Activated B cell treated with CpG ODN at 0.5 μM for 24 hours (primary cell): ENCODE data around the gene KMT2A. TPM values are rescaled to one million over a fixed set of nuclear protein-coding genes. Genes with fewer than 3 reads are reported as not detected.

ENCODE experiments used
- ATAC-seq: fragments of 200-7000 bp; cut with Tn5 transposase; one replicate; pipeline ENCODE4 v1.10.0; 2021; ENCODE audit warnings: low read depth, mild to moderate bottlenecking, moderate library complexity
- CTCF ChIA-PET: fragments of 350-600 bp; sonication (Branson Sonifier 250); formaldehyde crosslinking; loops from one replicate; lab custom pipeline; 2021; ENCODE audit warnings: antibody characterized with exemption; lab: Charles Lee
- POLR2A ChIA-PET: fragments of 350-600 bp; sonication (Branson Sonifier 250); formaldehyde crosslinking; loops from one replicate; lab custom pipeline; 2021; ENCODE audit warnings: antibody characterized with exemption; lab: Charles Lee
- DNase-seq: peaks from one replicate; pipeline ENCODE4 v3.0.0; 2022
- H3K27ac Mint-ChIP-seq: one replicate; pipeline ENCODE4 v1.8.0; 2020; ENCODE audit warnings: mixed read lengths
- H3K27me3 Mint-ChIP-seq: one replicate; pipeline ENCODE4 v1.8.0; 2021; ENCODE audit warnings: mixed read lengths
- H3K36me3 Mint-ChIP-seq: one replicate; pipeline ENCODE4 v1.8.0; 2021; ENCODE audit warnings: low read depth, mixed read lengths
- H3K4me1 Mint-ChIP-seq: one replicate; pipeline ENCODE4 v1.8.0; 2021; ENCODE audit warnings: mixed read lengths
- H3K4me3 Mint-ChIP-seq: one replicate; pipeline ENCODE4 v1.8.0; 2020; ENCODE audit warnings: mild to moderate bottlenecking, mixed read lengths
- H3K9me3 Mint-ChIP-seq: one replicate; pipeline ENCODE4 v1.8.0; 2020; ENCODE audit warnings: mixed read lengths
- intact Hi-C: fragments of 100-400 bp; cut with micrococcal nuclease; formaldehyde crosslinking; loops from one replicate; pipeline ENCODE4 v1.15.1; 2024
- total RNA-seq: library from RNA; stranded (reverse); gene quantifications from 2 replicates; pipeline ENCODE4 v1.2.3, GENCODE V29; 2022
- TF ChIP-seq, protein P1 (sequence below): fragments of 200-600 bp; IDR thresholded peaks from one replicate; pipeline ENCODE4 v1.8.0; 2022; ENCODE audit warnings: antibody characterized with exemption, mild to moderate bottlenecking

KMT2A gene
- total RNA-seq, 1 donor from 2014 or later = 117 TPM

DNA sequence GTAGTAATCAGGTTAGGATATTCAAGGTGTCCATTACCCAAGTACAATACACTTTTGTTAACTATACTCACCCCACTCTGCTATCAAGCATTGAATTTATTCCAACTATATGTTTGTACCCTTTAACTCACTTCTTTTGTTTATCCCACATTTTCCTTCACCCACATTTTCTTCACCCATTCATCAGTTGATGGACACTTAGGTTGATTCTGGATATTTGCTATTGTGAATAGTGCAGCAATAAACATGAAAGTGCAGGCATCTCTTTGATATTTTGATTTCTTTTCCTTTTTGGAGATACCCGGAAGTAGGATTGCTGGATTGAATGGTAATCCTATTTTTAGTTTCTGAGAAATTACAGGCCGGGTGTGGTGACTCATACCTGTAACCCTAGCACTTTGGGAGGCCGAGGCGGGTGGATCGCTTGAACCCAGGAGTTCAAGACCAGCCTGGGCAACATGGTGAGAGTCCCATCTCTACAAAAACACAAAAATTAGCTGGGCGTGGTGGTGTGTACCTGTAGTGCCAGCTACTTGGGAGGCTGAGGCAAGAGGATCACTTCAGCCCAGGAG is 101.2 kb downstream of the KMT2A start:
- Mint-ChIP-seq H3K4me3 (no peak overlapping the region), H3K9me3 (no peaks in the 10 kb centered on the region), H3K36me3 (peaks cover 7% of the 10 kb centered on the region), H3K4me1 (no peaks in the 10 kb centered on the region), H3K27ac (no peak overlapping the region), H3K27me3 (no peaks in the 10 kb centered on the region)
- ChIA-PET CTCF (no interaction called here), POLR2A (no interaction called here)
- DNase-seq (no peak), ATAC-seq (no peak)
- TF ChIP-seq, protein P1, sequence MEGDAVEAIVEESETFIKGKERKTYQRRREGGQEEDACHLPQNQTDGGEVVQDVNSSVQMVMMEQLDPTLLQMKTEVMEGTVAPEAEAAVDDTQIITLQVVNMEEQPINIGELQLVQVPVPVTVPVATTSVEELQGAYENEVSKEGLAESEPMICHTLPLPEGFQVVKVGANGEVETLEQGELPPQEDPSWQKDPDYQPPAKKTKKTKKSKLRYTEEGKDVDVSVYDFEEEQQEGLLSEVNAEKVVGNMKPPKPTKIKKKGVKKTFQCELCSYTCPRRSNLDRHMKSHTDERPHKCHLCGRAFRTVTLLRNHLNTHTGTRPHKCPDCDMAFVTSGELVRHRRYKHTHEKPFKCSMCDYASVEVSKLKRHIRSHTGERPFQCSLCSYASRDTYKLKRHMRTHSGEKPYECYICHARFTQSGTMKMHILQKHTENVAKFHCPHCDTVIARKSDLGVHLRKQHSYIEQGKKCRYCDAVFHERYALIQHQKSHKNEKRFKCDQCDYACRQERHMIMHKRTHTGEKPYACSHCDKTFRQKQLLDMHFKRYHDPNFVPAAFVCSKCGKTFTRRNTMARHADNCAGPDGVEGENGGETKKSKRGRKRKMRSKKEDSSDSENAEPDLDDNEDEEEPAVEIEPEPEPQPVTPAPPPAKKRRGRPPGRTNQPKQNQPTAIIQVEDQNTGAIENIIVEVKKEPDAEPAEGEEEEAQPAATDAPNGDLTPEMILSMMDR = no peak
- intact Hi-C loops = no loop called here

DNA sequence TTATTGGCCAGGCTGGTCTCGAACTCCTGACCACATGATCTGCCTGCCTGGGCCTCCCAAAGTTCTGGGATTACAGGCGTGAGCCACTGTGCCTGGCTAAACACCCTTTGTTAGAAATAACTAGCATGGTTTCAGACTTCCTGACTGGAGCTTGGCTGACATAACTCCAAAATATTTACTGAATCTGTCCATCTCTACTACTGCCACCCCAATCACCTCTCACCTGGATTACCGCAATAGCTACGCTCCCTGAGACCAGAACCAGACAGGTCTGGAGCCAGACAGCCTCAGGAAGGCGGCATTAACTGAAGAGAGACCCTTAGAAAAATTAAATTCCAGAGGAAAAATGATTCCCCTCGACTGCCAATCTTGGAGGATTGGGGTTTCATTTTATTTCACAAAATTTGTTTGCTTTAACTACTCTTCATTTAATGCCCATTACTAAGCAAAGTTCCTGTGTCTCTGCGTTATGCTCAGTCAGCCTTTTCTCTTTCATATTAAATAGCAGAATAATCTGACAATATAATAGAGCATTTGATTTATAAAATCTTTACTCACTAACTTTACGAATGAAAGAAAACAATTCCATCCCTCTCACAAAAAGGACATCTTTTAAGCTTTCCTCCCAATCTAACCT is 107.8 kb downstream of the KMT2A start:
- intact Hi-C loops = no loop called here
- H3K9me3 Mint-ChIP-seq = no peaks in the 10 kb centered on the region
- H3K36me3 Mint-ChIP-seq = peaks cover 42% of the 10 kb centered on the region
- no peak overlapping the region for H3K27ac Mint-ChIP-seq
- H3K27me3 Mint-ChIP-seq = no peaks in the 10 kb centered on the region
- ChIA-PET POLR2A (interaction anchor here (0.7 kb wide), 1 partner anchor 50 kb away, joined by 4 read pairs; no protein-coding TSS in a partner anchor), CTCF (no interaction called here)
- no peak overlapping the region for H3K4me3 Mint-ChIP-seq
- H3K4me1 Mint-ChIP-seq = no peaks in the 10 kb centered on the region
- DNase-seq = no peak
- no peak for ATAC-seq
- TF ChIP-seq, protein P1 = no peak

DNA sequence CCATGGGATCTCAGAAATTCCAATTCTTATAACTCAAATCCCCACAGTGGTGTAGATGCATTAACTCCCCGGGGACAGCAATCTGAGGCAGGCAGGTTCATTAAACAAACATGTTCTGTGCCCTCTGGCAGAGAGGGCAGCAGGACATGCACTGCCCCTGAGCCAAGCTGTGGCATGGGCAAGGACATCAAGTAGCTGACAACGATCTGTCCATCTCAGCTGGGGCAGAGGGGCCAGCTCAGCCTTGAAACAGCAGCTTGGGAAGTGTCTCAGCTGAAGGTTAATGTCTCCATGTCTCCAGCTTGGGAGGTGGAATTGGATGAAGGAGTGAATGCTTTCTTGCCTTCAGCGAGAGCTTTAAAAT is 108.3 kb downstream of the KMT2A start:
- ChIA-PET POLR2A (no interaction called here), CTCF (no interaction called here)
- no peaks in the 10 kb centered on the region for H3K9me3 Mint-ChIP-seq
- H3K27ac Mint-ChIP-seq = no peak overlapping the region
- ATAC-seq = no peak
- DNase-seq = no peak
- H3K4me3 Mint-ChIP-seq = no peak overlapping the region
- H3K4me1 Mint-ChIP-seq = no peaks in the 10 kb centered on the region
- H3K36me3 Mint-ChIP-seq = peaks cover 42% of the 10 kb centered on the region
- TF ChIP-seq, protein P1 = no peak
- intact Hi-C loops = no loop called here
- no peaks in the 10 kb centered on the region for H3K27me3 Mint-ChIP-seq

DNA sequence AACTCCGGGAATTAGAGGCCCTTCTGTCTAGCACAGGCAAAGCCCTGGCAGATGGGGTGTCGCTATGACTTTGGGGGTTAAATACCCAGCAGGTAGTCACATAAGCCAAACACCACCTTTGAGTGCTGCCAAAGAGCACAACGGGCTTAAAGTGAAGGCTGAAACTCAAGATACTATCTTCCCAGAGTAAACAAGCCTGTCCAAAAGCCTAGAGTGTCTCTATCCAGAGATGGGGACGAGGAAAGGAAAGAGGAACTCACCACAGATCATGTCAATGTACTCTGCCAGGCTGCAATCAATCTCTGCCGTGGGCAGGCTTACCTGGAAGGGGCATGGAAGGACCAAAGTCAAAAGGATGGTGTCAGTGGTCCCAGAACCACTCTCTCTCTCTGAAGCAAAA is 109.2 kb downstream of the KMT2A start:
- ATAC-seq (no peak), DNase-seq (no peak)
- H3K4me3 Mint-ChIP-seq = no peak overlapping the region
- ChIA-PET POLR2A (no interaction called here), CTCF (no interaction called here)
- no peaks in the 10 kb centered on the region for H3K4me1 Mint-ChIP-seq
- H3K36me3 Mint-ChIP-seq = peaks cover 41% of the 10 kb centered on the region
- no peak overlapping the region for H3K27ac Mint-ChIP-seq
- TF ChIP-seq, protein P1 = no peak
- no peaks in the 10 kb centered on the region for H3K9me3 Mint-ChIP-seq
- no peaks in the 10 kb centered on the region for H3K27me3 Mint-ChIP-seq
- intact Hi-C loops = no loop called here

DNA sequence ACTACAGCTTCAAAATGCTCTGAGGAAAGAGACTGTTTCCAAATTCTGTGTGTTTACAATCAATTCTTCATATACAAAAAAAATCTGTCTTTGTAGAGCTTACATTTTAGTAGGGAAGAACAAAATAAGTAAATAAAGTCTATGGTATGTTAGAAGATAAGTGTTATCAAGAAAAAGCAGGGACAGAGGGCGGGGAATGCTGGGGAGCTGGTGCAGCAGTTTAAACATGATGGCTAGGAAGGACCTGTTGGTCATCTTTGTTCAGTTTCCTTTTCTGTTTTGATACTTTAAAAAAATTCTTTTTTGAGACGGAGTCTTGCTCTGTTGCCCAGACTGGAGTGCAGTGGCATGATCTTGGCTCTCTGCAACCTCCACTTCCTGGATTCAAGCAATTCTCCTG is 110.8 kb downstream of the KMT2A start:
- DNase-seq = no peak
- Mint-ChIP-seq H3K4me3 (no peak overlapping the region), H3K36me3 (peaks cover 47% of the 10 kb centered on the region), H3K27ac (no peak overlapping the region), H3K9me3 (no peaks in the 10 kb centered on the region), H3K27me3 (no peaks in the 10 kb centered on the region), H3K4me1 (no peaks in the 10 kb centered on the region)
- no peak for ATAC-seq
- TF ChIP-seq, protein P1 = no peak
- intact Hi-C loops = no loop called here
- ChIA-PET POLR2A (interaction anchor here (0.7 kb wide), 1 partner anchor 363 kb away, joined by 4 read pairs; no protein-coding TSS in a partner anchor), CTCF (no interaction called here)
